OCI-M2 (cell line): Measurements from ENCODE around the gene VWA2.

ENCODE experiments used
- DNase-seq: peaks from one replicate; lab custom pipeline; 2025; ENCODE audit not compliant: unreplicated experiment; lab: John Stamatoyannopoulos, UW

VWA2 gene

GRCh38 chr10:114245121-114245791 lies 6.2 kb downstream of the VWA2 start:
- DNase-seq, result no peak

GRCh38 chr10:114246679-114247305 lies 7.7 kb downstream of the VWA2 start:
- DNase-seq, result no peak

GRCh38 chr10:114250236-114250635 lies 11.2 kb downstream of the VWA2 start:
- DNase-seq, result no peak

- DNase-seq, result no peak
Observed at GRCh38 chr10:114250716-114251115, 11.7 kb downstream of the VWA2 start.

- no peak for DNase-seq
Observed at GRCh38 chr10:114252092-114252491, 13.0 kb downstream of the VWA2 start.

GRCh38 chr10:114252883-114253282 lies 13.8 kb downstream of the VWA2 start:
- no peak for DNase-seq

- no peak for DNase-seq
Observed at GRCh38 chr10:114255227-114255626, 16.2 kb downstream of the VWA2 start.

GRCh38 chr10:114256008-114256765 lies 17.1 kb downstream of the VWA2 start:
- no peak for DNase-seq

- no peak for DNase-seq
Observed at GRCh38 chr10:114256822-114257221, 17.8 kb downstream of the VWA2 start.

GRCh38 chr10:114257498-114257897 lies 18.4 kb downstream of the VWA2 start:
- no peak for DNase-seq

GRCh38 chr10:114258274-114258840 lies 19.3 kb downstream of the VWA2 start:
- DNase-seq, result no peak

GRCh38 chr10:114259824-114260223 lies 20.8 kb downstream of the VWA2 start:
- no peak for DNase-seq

GRCh38 chr10:114260366-114260765 lies 21.3 kb downstream of the VWA2 start:
- DNase-seq, result no peak

- DNase-seq, result no peak
Observed at GRCh38 chr10:114261076-114261475, 22.0 kb downstream of the VWA2 start.

GRCh38 chr10:114262496-114262895 lies 23.4 kb downstream of the VWA2 start:
- DNase-seq, result no peak

GRCh38 chr10:114265392-114266053 lies 26.5 kb downstream of the VWA2 start:
- no peak for DNase-seq

GRCh38 chr10:114266521-114266920 lies 27.5 kb downstream of the VWA2 start:
- no peak for DNase-seq

GRCh38 chr10:114271075-114271778 lies 32.2 kb downstream of the VWA2 start:
- DNase-seq, result no peak

- no peak for DNase-seq
Observed at GRCh38 chr10:114271779-114272167, 32.7 kb downstream of the VWA2 start.

GRCh38 chr10:114272696-114273095 lies 33.6 kb downstream of the VWA2 start:
- DNase-seq, result no peak

- no peak for DNase-seq
Observed at GRCh38 chr10:114273910-114274309, 34.9 kb downstream of the VWA2 start.
